Measurements from ENCODE around the gene NGF. TPM values are rescaled to one million over a fixed set of nuclear protein-coding genes. Genes with fewer than 3 reads are reported as not detected.
"Not testable (repeated sequence)": the region's sequence is repeated elsewhere in the genome, so short reads cannot be mapped to it uniquely, and the experiment has no call there.

NGF gene
- total and polyA plus RNA-seq, 12 donors, result 0.55 to 6.9 (median 1.5) TPM

DNA sequence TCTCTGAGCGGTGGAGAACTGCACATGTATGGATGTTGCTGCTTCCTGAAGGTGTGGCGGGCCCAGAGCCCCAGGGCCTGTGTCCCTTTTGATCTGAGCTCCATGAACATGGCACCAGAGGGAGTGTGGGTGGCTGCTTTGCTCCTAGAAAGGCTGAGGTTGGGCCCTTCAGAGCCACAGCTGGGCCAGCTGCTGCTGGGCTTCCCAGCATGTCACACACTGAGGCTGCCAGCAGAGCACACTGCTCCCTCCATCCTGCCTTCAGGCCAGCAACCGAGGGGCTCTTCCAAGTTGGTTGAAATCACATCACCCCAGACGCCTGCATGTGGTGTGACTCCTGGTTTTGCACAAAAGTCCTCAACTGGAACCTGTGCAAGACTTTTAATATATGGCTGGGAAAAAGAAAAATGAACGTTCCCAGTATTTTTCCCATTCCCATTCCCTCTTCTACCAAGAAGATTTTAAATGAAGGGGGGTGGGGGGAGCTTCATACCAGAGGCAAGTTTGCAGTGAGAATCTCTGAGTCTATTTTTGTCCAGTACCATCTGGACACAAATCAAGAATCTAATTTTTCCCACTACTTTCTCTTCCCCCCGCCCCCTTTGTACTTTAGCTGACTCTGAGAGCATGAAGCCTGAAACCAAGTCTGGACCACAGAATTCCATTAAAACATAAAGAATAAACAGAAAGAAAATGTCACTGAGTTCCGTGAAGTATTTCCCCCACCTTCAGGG lies 26.2 kb upstream of the NGF start:
- WGBS, 4 donors, result 65 to 83% (median 71%) methylated on average over 4 to 7 of the region's 7 CpGs
- Histone ChIP-seq H3K27me3 (no peaks in the 10 kb centered on the region), H3K9me3 (replicated peaks in 1 of 3) (no peaks in the 10 kb centered on the region), H3K36me3 (replicated peaks in 1 of 2) (no peaks in the 10 kb centered on the region), H3K27ac (peak overlapping the region in 1 of 5 donors; percentile 63), H3K4me1 (replicated peaks in 1 of 2) (no peaks in the 10 kb centered on the region), H3K4me3 (no peak overlapping the region)
- DNase-seq, result no peak
- TF ChIP-seq, protein P1, sequence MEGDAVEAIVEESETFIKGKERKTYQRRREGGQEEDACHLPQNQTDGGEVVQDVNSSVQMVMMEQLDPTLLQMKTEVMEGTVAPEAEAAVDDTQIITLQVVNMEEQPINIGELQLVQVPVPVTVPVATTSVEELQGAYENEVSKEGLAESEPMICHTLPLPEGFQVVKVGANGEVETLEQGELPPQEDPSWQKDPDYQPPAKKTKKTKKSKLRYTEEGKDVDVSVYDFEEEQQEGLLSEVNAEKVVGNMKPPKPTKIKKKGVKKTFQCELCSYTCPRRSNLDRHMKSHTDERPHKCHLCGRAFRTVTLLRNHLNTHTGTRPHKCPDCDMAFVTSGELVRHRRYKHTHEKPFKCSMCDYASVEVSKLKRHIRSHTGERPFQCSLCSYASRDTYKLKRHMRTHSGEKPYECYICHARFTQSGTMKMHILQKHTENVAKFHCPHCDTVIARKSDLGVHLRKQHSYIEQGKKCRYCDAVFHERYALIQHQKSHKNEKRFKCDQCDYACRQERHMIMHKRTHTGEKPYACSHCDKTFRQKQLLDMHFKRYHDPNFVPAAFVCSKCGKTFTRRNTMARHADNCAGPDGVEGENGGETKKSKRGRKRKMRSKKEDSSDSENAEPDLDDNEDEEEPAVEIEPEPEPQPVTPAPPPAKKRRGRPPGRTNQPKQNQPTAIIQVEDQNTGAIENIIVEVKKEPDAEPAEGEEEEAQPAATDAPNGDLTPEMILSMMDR (IDR thresholded peaks at IDR 0.05), result no peak
- no peak for TF ChIP-seq POLR2A (IDR thresholded peaks at IDR 0.05)
- intact Hi-C loops (cut with DNase I), result no loop called here

DNA sequence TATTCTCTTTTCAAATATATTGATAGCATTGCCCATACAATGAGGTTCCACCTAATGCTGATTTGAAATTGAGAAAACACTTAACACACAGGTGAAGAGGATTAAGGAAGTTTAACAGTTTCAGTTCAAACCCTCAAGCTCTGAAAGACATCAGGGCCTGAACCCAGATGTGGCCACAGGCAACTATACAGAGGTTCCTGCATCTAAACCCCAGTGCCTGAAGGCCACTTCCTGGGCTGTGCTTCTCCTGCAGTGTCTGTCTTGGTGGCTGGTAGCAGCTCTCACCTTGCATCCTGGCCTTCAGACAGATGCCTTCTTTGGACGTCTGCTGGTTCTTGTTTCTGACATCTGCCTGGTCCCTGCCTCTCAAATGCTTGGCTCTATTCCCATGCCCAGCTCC lies 25.1 kb upstream of the NGF start:
- intact Hi-C loops (cut with DNase I), result no loop called here
- Histone ChIP-seq H3K27ac (no peak overlapping the region), H3K36me3 (replicated peaks in 1 of 2) (no peaks in the 10 kb centered on the region), H3K4me1 (replicated peaks in 1 of 2) (no peaks in the 10 kb centered on the region), H3K27me3 (no peaks in the 10 kb centered on the region), H3K9me3 (replicated peaks in 1 of 3) (no peaks in the 10 kb centered on the region), H3K4me3 (no peak overlapping the region)
- 62 to 77% (median 74%) methylated on average over 1 of the region's 1 CpG for WGBS, 4 donors
- no peak for TF ChIP-seq POLR2A (IDR thresholded peaks at IDR 0.05)
- DNase-seq, result no peak

DNA sequence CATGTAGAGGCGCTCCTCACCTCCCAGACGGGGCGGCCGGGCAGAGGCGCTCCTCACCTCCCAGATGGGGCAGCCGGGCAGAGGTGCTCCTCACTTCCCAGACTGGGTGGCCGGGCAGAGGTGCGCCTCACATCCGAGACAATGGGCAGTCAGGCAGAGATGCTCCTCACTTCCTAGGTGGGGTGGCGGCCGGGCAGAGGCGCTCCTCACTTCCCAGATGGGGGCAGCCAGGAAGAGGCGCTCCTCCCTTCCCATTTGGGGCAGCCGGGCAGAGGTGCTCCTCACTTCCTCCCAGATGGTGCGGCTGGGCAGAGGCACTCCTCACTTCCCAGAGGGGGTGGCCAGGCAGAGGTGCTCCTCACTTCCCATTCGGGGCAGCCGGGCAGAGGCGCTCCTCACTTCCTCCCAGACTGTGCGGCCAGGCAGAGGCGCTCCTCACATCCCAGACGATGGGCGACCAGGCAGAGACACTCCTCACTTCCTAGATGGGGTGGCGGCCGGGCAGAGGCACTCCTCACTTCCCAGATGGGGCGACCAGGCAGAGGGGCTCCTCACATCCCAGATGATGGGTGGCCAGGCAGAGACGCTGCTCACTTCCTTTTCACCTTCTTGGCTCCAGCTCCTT lies 22.6 kb upstream of the NGF start:
- DNase-seq, H3K4me3 ChIP-seq: not testable (repeated sequence)
- WGBS, 4 donors, result 85 to 94% (median 92%) methylated on average over 5 to 26 of the region's 26 CpGs

DNA sequence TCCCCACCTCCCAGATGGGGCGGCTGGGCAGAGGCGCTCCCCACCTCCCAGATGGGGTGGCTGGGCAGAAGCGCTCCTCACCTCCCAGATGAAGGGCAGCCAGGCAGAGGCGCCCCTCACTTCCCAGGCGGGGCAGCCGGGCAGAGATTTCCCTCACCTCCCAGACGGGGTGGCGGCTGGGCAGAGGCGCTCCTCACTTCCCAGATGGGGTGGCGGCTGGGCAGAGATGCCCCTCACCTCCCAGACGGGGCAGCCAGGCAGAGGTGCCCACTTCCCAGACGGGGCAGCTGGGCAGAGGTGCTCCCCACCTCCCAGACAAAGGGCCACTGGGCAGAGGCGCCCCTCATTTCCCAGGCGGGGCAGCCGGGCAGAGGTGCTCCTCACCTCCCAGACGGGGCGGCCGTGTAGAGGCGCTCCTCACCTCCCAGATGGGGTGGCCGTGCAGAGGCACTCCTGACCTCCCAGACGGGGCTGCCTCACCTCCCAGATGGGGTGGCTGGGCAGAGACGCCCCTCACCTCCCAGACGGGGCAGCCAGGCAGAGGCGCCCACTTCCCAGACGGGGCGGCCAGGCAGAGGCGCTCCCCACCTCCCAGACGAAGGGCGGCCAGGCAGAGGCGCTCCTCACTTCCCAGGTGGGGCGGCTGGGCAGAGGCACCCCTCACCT lies 21.9 kb upstream of the NGF start:
- H3K9me3 ChIP-seq (replicated peaks in 1 of 3); H3K4me1 ChIP-seq (replicated peaks in 1 of 2); H3K27me3 ChIP-seq; H3K27ac ChIP-seq; H3K4me3 ChIP-seq; DNase-seq; H3K36me3 ChIP-seq (replicated peaks in 1 of 2); intact Hi-C loops (cut with DNase I): not testable (repeated sequence)
- WGBS, 4 donors, result 88 to 93% (median 92%) methylated on average over 6 to 31 of the region's 31 CpGs

More for the DNA sequence above, 22.6 kb upstream of the NGF start:
- H3K27ac ChIP-seq; H3K27me3 ChIP-seq; intact Hi-C loops (cut with DNase I); H3K4me1 ChIP-seq (replicated peaks in 1 of 2); H3K9me3 ChIP-seq (replicated peaks in 1 of 3); H3K36me3 ChIP-seq (replicated peaks in 1 of 2): not testable (repeated sequence)

GRCh38 chr1:115356356-115356755 lies 18.3 kb upstream of the NGF start:
- WGBS, 4 donors, result 38 to 52% (median 48%) methylated on average over 2 of the region's 2 CpGs
- no peak for DNase-seq
- Histone ChIP-seq H3K4me3 (no peak overlapping the region), H3K27ac (no peak overlapping the region), H3K9me3 (replicated peaks in 1 of 3) (no peaks in the 10 kb centered on the region), H3K4me1 (replicated peaks in 1 of 2) (no peaks in the 10 kb centered on the region), H3K36me3 (replicated peaks in 1 of 2) (no peaks in the 10 kb centered on the region), H3K27me3 (no peaks in the 10 kb centered on the region)
- TF ChIP-seq POLR2A (IDR thresholded peaks at IDR 0.05), result no peak
- TF ChIP-seq, protein P1 (IDR thresholded peaks at IDR 0.05), result no peak
- intact Hi-C loops (cut with DNase I), result no loop called here

Measured in adrenal gland (tissue), 12 donors.